GM19023 (cell line): ENCODE measurements around the gene CYTH1.

Source experiments
- ATAC-seq: cut with Tn5 transposase; IDR thresholded peaks from one replicate; pipeline ENCODE4 v1.9.1; 2021; ENCODE audit warnings: mild to moderate bottlenecking, moderate library complexity; ENCODE audit not compliant: unreplicated experiment

Gene CYTH1

DNA sequence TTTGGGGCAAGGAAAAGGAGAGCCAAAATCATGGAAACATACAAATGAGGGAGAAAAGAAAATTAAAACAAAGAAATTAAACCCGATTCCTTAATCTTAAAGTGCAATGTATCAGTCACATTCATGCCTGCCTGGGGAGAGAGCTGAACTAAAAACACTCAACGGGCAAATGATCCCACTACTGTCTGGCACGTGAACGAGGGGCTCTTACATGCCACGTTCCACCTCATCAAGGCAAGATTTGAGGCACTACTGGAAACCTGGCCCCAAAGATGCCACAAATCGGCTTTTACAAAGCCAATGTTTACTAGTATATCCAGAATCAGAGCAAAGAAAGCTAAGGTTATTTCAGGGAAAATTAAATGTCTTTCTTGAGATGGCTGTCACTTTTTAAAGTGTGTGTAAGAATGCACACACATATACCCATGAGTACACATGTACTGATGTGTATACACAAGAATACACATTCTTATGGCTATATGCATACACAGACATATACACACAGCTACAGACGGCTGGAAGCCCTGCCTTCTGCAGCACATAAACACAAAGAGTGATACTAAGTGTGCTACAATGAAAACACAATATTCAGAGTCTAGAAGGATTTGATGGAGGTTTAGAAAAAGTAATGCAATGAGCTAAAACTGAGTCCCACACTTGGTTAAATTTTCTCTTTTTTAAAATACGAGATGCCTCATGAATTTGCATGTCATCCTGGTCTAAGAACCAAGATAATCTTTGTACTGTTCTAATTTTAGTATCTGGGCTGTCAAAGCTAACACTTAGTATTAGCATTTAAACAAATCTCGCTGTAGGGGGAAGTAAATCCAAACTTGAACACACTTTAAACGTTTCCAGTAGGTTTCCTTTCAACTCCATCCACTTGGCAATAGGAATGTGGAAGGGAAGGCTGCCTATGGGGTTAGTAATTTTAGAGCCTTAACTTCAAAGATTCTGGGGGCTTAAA is 85.8 kb downstream of the CYTH1 start:
- no peak for ATAC-seq

DNA sequence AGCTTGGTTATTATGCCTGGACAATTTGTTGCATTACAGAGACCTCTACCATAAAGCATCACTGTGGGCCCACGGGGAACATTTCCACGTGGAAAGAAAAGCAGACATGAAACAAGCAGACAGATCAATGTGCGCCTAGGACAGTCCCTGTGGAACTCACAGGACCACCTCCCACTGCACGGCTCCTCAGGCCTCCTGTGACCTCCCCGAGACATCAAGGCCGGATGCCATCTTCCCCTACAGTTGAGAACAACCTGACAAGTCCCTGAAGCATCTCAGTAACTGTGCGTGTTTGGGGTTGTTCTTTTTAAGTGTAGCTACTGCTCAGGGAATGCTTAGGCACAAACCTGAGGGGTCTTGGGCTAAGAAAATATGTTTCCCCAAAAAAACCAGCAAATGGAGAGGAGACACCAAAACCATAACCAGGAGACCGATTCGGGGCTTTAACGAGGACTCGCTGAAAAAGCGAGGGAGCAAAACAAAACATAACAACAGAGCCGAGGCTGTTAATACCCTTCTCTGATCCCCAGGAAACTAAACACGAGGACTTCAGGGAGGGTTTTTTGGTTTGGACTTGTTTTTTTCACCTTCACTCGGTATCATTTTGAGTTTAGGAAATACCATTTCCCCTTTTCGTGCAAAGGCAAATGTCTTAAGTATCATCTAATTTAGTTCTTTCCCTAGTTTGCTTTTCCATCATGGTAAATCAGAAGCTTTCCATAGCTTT is 87.1 kb downstream of the CYTH1 start:
- no peak for ATAC-seq

DNA sequence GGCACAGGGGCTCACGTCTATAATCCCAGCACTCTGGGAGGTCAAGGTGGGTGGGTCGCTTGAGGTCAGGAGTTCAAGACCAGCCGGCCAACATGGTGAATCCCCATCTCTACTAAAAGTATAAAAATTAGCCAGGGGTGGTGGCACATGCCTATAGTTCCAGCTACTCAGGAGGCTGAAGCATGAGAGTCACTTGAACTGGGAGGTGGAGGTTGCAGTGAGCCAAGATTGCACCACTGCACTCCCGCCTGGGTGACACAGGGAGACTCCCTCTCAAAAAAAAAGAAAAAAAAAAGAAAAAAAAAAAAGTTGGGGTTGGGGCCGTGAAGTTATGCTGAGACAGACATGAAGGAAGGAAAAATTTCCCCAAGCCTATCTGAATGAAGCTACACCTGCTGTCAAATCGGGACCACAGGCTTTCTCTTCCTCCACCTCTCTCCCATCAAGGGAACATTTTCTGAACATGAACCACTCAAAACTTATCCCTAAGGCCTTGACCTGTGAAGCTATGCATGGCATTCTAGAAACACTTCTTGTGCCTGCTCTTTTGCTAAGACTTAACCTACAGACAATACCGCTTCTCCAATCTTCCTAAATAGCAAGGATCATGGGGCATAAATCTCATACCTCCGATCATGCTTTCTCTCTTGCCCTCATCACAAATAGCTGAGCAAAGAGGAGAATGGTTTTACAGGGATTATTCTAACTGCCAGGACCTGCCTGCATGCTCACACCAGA is 88.6 kb downstream of the CYTH1 start:
- ATAC-seq, result no peak

DNA sequence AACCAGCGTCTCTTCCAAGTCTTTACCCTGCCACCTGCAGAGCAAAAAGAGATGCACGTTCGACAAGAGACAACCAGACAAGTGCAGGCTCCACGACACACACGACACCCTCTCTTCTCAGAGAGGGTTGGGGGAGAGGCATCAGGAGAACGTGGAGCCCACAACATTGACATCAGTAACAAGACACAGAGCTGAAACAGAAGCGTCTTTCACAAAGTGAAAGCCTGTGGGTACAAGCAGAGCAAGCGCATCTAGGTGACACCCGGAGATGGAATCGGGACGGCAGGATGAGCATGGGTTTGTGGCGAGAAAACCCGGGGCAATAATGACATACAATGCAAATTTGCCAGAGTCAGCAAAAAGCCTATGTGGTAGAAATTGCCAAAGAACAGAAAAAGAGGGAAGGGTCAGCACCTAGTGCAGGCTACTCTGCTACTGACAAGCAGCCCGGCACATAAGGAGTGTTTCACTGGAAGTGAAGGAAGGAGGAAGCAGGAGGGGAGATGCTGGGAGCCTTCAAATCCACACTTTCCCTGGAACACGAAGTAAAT is 89.5 kb downstream of the CYTH1 start:
- ATAC-seq, result no peak

DNA sequence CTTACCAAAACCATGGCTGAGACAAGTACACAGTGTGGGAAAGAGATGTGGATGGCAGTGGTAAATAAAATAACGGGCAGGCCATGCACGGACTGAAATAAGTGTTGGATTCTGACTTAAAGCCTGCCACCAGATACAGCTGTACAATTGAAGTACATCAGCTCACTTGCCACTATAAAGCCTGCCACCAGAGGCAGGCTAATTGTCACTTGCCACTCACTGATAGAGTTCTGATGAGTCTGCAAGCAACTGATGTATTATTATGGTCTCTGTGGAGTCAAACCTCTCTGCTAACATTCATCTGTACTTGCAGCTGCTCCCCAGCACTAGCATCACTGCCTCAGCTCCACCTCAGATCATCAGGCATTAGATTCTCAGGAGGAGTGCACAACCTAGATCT is 93.0 kb downstream of the CYTH1 start:
- no peak for ATAC-seq

DNA sequence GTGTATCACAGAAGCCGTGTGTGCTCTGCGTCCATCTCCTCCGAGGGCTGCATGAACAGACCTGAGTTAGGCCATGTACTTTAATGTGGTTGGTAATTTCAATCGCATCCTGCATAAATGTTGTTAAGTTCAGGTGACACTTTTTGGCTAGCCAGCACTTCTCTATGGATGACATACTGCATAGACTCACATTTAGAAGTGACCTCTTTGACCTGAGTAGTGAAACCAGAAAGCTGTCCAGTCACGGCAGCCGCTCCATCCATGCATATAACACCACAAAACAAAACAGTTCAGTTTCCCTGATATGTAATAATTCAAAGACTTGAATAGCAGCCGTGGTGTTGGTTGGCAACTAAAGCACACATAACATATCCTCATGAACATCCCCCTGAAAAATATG is 94.1 kb downstream of the CYTH1 start:
- no peak for ATAC-seq

DNA sequence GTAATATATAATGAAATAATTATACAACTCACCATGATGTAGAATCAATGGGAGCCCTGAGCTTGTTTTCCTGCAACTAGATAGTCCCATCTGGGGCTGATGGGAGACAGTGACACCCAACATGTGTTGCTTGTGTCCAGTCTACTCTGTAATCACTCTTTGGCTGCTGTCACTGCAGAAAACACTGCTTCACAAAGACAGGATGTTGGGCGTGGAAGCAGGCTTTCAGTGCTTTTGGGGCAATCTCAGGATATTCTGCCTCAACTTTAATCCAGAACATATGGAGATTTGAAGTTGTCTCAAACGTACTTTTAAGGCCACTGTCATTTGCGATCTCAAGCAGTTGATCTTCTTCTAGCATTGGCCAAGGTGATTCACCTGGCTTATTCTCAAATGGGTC is 94.9 kb downstream of the CYTH1 start:
- no peak for ATAC-seq

DNA sequence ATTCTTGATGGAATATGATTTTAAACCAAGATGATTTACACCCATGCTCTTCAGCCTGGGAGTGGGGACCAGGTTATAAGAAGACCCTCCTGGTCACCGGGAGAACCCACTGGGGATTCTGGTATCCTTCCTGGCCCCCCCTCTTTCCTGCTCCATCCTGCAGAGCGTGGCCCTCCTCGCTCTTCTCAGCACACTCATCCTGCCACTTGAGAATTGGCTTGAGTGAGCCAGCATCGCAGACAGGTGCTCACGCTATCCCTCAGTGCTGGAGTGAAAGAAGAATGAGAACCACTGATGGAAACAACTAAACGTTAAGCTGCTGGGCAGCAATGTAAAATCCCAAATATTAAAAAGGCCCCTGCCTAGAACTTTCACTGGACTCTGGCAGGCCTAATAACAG is 98.0 kb downstream of the CYTH1 start:
- ATAC-seq, result no peak

DNA sequence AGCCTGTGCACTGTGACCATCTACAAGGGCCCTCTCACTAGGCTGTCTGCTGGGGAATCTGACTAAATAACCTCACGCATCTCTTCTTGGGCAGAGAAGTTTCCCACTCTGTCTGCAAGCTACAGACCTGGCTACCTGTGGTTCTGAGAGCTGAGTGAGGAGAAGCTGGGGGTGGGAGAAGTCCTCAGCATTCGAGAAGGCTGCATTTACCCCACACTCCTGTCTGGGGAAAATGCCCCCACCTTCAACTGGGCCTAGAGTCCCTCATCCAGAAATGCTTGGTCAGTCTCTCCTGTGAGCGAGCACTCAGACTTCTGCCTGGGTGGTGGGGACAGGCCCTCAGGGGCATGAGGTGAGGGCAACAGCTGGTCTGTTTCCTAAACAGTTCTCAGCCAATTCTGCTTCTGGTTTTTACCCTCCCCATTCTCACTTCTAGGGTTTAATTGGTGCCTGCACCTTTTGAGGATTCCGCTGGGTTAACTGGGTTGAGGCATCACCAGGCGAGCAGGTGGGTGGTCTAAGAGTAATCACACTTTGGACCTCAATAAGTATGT is 98.6 kb downstream of the CYTH1 start:
- no peak for ATAC-seq

DNA sequence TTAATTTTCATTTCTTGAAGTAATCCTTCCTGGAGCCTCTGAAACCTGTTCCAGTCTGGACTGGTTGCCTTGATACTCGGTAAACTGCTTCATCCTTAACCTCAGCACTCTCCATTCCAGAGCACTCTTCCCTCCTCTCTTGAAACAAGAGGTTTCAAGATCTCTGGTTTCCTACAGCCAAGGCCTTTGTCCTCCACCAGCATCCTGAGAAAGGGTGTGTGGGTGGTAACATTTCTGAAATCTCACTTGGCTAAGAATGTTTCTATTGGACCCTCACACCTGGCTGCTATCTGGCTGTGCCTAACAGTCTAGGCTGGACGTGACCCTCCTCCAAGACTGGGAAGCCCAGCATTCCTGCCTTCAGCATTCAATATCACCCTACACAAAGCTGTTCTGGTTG is 99.7 kb downstream of the CYTH1 start:
- ATAC-seq, result no peak

DNA sequence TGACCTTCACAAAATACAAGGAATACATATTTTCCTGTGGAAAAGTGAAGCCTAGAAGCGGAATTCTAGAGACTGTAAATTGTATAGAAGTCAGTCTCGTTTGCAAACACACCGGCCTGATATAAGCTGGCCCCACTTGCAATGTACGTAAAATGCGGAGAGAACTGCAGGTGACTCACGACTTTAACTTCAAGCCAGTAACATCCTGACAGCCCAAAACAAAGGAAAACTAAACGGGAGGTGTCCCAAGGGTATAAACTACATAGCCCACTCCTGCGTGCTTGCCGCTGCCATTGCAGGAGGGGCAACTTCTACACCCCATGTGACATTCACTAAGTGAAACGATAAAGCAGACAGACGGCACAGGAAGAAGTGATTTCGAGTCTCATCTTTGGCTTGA is 101.6 kb downstream of the CYTH1 start:
- no peak for ATAC-seq

DNA sequence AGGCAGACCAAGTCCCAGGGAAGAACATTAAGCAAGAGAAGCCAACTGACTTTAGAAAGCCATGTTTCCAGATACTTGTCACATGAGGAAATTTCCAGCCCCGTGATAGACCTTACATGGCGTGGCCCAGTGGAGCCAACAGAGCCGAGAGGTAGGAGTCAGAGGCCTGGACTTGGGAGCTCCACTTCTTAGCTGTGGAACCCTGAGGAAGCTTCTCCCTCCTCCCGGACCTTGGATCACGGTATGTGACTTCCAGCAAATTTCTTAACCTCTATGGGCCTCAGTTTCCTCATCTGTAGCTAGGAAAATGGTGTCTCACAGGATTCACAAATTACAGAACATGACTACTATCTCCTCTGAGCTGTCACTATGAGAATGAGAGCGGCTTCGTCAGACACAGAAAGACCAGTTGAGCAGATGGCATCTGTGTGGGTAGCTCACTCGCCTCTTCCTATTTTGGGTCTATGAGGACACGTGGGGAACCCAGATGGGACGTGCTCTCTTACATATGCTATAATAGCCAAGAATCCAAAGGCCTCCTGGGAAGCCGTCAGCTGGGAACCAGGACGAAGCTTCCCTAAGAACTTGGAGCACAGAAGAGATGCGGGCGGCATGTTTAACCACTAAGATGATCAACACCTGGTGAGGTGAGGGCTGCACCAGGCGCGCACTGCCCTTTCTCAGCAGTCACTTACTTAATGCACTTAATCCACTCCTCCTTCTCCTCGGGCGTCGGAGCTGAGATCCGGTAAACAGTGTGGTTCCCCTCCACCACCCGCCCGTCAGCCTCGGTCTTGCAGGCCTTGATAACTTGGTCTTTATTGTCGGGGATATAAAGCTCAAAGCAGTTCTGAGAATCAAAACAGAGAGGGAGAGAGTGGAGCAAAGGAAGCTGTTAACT is 102.3 kb downstream of the CYTH1 start:
- ATAC-seq, result no peak

DNA sequence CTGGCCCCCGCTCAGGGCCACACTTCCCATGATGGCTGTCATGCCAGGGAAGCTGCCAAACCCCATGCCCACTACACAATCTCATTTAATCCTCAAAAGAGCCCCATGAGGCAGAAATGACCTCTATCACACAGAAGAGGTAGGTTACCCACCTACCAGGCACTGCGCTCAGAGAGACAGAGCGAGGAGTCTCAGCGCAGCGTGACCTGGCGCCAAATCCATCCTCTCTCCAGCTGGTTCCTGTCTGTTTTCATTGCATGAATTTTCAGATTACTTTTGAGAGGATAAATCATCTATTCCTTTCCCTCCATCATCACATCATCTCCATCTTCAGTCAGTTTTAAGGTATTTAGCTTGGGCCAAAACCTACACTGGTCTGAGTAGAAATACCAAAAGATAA is 103.4 kb downstream of the CYTH1 start:
- no peak for ATAC-seq

DNA sequence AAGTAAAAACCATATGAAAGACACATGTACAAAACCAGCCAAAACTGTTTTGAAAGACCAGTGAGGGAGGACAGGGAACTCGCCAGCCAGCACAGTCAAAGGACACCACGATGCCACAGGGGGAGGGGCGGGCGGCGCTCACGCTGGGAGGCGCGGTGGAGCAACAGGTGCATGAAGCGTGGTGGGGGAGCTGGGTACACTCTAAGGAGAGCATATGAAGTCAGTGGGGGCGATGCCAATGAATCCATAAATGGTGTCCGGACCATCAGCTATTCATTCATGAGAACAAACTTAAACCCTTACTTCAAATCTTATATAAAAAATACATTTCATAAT is 103.9 kb downstream of the CYTH1 start:
- ATAC-seq, result no peak

DNA sequence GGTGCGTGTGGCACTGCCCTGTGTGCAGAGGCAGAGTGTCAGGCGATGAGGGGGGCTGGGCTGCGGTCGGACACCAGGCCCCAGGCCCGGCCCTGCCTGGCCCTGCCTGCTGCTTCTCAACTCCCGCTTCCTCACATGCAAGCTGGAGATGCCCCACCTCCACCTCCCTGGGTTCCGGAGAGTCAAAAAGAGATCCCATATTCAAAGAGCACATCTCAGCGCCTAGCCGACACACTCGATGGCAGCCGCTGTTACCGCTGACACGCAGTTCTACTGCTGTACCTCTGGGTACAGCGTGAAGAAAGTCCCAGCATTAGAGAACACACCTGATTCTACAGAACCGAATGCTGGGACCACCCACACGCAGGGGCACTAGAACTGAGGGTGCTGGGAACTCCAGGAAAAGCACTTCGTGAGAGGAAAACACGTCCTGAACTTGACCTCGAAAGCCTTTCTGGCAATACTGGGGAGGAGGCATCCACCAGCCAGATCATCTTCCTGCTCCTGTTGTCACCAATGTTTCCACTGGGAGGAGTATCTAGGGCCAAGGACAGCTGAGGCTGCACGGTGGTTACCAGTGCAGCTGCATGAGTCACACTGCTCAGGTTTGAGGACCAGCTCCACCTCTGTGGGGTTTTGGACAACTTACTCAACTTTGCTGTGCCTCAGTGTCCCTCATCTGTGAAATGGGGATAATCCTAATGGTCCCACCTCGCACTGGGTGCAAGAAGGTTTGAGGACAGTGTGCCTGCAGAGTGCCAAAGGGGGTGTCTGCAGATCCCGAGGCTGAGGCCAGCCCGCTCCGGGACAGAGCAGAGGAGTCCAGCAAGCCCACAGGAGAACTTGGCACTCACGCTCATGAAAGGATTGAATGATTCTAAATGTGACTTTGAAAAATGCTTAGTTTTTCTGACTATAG is 104.5 kb downstream of the CYTH1 start:
- ATAC-seq, result no peak

DNA sequence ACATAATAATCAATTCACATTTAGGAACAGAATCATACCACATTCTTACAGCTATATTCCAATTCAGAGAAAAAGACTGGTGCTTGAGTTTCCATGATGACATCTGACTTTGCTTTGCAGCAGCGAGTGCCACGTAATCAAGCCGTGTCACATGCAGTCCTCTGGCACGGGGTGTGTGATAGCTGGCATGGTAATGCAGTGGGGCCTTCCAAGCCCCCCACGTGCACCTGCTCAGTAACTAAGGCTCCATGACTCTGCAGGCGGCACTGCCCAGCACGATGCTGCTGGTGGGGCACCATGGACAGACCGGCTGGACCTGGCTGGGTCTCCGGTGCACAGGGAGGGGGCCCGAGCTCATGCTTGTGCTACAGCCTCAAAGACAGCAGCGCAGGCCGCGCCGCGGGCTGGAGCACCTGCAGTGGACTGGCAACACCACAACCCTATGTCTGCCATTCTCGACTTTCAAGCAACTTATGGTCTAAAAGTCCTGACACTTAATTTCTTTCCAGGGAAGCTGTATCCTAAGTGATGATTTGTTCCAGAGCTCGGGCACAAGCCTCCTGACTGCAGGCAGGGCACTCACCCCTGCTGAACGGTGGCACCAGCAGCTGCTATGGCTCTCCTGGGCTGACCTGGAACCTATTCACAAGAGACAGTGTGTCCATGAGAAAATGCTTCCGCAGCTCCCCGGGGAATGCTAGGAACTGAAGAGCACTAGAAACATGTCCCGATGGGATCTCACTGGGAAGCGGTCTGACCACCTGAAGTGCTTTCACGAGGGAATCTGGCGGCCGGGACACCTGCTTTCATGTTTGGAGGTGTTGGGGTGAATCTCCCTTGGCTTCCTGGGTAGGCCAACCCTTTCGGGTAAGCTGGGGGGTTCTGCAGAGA is 105.4 kb downstream of the CYTH1 start:
- no peak for ATAC-seq

DNA sequence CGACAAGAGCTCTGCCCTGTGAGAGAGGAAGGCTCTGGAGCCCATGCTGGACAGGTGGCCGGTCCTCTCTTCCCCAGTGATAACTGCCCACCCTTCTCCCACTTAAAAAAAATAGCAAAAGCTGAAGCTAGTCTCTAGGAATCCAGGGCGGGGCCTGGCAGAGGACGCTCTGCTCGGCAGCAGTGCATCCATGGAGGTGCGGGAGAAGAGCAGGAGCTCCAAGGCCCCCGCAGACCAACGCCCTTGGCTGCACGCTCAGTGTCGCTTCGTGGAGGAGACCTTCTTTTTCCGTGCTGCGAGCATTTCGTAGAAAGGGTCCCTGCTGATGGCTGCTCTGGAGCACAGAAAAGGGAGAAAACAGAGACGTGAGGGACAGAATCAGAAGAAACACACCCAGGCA is 106.2 kb downstream of the CYTH1 start:
- no peak for ATAC-seq

DNA sequence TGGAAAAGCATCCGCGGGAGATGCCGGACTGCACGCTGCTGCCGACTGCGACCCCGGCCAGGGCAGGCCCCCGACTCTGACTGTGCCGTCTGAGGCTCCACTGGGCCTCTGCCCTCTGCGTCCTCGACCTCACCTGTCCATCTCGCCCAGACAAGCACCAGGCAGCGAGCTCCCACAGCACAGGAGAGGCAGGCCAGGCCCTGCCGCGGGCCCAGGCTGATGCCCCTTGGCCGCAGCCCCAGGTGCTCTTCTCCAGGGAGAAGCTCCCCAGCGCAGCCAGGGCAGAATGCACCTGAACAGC is 106.8 kb downstream of the CYTH1 start:
- no peak for ATAC-seq
